ENCODE results near the gene CFTR.
A peak's percentile ranks its signal among the peaks of the same experiment; 100 is the strongest.
"Not testable (repeated sequence)": the region's sequence is repeated elsewhere in the genome, so short reads cannot be mapped to it uniquely, and the experiment has no call there.

Gene CFTR

DNA sequence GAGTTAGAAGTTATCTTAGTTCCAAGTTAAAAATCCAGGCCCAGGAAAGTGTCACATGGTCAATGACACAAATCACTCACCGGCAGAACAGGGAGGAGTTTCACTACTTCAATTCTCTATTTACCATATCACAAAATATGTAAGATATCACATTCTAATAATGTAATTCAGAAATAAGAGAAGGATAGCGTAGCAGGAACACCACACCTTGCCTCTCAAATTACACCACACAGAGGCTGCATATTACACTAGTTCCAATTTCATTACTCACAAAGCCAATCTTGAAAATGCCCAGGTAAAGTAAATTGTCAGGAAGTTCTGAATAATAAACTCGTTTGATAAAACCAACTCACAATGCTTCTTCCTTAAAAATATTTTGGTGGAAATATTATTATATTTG lies 224.2 kb downstream of the CFTR start:
- no peak for DNase-seq (ENCODE audit: low spot score in 2 of 2)
- H3K36me3 Mint-ChIP-seq, result no peaks in the 10 kb centered on the region

DNA sequence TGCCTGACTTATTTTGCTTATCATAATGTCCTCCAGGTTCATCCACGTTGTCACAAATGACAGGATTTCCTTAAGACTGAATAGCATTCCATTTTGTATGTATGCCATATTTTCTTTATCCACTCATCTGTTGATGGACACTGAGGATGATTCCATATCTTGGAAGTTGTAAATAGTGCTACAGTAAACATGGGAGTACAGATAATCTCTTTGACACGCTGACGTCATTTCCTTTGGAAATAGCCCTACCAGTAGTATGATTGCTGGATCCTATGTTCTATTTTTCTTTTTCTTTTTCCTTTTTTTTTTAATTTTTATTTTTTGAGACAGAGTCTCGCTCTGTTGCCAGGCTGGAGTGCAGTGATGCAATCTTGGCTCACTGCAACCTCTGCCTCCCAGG lies 225.8 kb downstream of the CFTR start:
- H3K36me3 Mint-ChIP-seq, result no peaks in the 10 kb centered on the region
- ATAC-seq, result no peak
- no peaks in the 10 kb centered on the region for H3K4me1 Mint-ChIP-seq
- no peak overlapping the region for H3K4me3 Mint-ChIP-seq
- no peak for DNase-seq (ENCODE audit: low spot score in 2 of 2)
- peaks cover 5% of the 10 kb centered on the region for H3K9me3 Mint-ChIP-seq
- H3K27ac Mint-ChIP-seq, result no peak overlapping the region

More for the DNA sequence above, 224.2 kb downstream of the CFTR start:
- no peak overlapping the region for H3K27ac Mint-ChIP-seq
- no peak for ATAC-seq
- H3K9me3 Mint-ChIP-seq, result peaks cover 5% of the 10 kb centered on the region
- no peaks in the 10 kb centered on the region for H3K4me1 Mint-ChIP-seq
- H3K4me3 Mint-ChIP-seq, result no peak overlapping the region

DNA sequence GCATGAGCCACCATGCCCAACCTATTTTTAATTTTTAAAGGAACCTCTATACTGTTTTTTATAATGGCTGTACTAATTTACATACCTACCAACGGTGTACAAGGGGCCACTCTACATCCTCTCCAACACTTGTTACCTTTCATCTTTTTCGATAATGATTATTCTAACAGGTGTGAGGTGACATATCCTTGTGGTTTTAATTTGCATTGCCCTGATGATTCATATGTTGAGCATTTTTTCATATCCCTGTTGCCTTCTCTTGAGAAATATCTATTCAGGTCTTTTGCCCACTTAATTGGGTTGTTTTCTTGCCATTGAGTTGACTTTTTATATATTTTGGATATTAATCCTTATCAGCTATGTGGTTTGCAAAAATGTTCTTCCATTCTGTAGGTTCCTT lies 226.4 kb downstream of the CFTR start:
- DNase-seq (ENCODE audit: low spot score in 2 of 2), result no peak
- no peaks in the 10 kb centered on the region for H3K4me1 Mint-ChIP-seq
- no peaks in the 10 kb centered on the region for H3K36me3 Mint-ChIP-seq
- H3K27ac Mint-ChIP-seq, result no peak overlapping the region
- peaks cover 5% of the 10 kb centered on the region for H3K9me3 Mint-ChIP-seq
- H3K4me3 Mint-ChIP-seq, result no peak overlapping the region
- no peak for ATAC-seq

DNA sequence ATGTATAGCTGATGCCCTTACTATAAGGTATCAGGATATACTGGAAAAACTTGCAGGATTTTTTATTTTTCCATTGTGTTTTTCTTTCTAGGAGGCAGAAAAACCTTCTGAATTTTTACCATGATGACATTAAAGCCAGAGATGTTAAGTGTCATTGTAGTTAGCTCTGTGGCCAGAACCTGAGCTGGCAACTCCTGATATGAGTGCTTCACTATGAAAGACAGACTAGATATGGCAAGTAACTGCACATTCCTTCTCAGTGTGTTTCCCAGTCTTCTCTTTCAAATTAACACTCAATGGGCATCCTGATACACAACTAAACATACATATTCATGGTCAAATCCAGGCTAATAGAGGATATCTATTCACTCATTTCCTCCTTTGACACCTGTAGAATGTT lies 227.3 kb downstream of the CFTR start:
- Mint-ChIP-seq H3K36me3 (no peaks in the 10 kb centered on the region), H3K4me3 (no peak overlapping the region), H3K4me1 (no peaks in the 10 kb centered on the region), H3K9me3 (peaks cover 5% of the 10 kb centered on the region), H3K27ac (no peak overlapping the region)
- ATAC-seq (no peak), DNase-seq (ENCODE audit: low spot score in 2 of 2) (no peak)

DNA sequence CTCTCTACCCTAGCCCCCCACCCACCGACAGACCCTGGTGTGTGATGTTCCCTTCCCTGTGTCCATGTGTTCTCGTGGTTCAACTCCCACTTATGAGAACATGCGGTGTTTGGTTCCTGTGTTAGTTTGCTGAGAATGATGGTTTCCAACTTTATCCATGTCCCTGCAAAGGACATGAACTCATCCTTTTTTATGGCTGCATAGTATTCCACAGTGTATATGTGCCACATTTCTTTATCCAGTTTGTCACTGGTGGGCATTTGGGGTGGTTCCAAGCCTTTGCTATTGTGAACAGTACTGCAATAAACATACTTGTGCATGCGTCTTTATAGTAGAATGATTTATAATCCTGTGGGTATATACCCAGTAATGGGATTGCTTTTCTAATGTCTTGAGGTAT lies 228.3 kb downstream of the CFTR start:
- not testable (repeated sequence) for H3K27ac Mint-ChIP-seq; H3K36me3 Mint-ChIP-seq; ATAC-seq; DNase-seq (ENCODE audit: low spot score in 2 of 2); H3K4me1 Mint-ChIP-seq; H3K4me3 Mint-ChIP-seq; H3K9me3 Mint-ChIP-seq

DNA sequence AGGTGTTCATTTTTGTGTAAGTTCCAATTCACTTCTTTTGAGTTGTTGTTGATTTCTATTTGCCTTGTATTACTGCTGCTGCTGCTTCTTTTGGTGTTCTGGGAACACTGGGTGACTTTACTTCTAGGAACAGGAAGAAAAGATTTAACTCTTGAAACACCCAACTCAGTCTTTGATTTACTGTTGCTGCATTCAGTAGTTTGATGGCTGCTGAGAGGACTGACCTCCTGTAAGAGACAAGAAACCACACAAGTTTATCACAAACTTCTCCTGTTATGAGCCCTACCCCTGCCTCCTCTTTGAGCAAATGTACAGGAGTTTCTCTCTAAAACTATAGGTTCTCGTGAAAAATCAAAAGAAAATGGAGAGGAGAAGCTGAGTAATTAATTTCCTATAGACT lies 231.7 kb downstream of the CFTR start:
- Mint-ChIP-seq H3K4me3 (no peak overlapping the region), H3K36me3 (no peaks in the 10 kb centered on the region), H3K27ac (no peak overlapping the region), H3K9me3 (peaks cover 3% of the 10 kb centered on the region), H3K4me1 (no peaks in the 10 kb centered on the region)
- DNase-seq (ENCODE audit: low spot score in 2 of 2) (no peak), ATAC-seq (no peak)

DNA sequence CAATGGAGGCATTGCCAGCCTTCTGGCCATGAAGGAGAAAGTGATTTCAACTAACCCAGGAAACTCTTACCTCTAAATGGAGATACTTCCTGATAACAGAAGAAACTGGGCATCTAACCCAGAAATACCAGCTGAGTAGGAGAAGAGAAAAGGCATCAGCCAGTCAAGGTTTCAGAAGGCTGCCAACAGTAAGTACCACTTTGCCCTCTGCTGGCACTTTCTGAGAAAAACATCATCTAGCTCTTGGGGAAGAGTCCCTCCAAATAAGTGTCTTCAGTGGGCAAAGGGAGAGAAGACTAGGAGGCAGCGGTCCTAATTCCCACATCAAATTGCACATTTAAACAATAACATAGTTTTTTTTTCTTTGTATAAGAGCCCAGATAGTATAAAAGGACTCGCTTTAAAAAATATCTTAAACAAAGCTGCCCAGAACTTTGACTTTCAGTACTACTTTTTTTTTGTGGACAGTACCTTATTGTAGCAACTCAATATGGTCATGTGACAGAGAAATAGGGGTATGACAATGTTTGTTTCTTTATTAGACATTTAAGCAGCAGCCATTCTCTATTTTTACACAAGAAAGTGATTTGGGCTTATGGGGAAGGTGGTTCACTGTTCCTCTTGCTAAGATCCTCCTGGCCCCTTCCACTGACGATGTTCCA lies 236.1 kb downstream of the CFTR start:
- H3K4me1 Mint-ChIP-seq, result no peaks in the 10 kb centered on the region
- DNase-seq (ENCODE audit: low spot score in 2 of 2), result no peak
- ATAC-seq, result no peak
- no peaks in the 10 kb centered on the region for H3K36me3 Mint-ChIP-seq
- no peak overlapping the region for H3K27ac Mint-ChIP-seq
- H3K9me3 Mint-ChIP-seq, result no peaks in the 10 kb centered on the region
- no peak overlapping the region for H3K4me3 Mint-ChIP-seq

DNA sequence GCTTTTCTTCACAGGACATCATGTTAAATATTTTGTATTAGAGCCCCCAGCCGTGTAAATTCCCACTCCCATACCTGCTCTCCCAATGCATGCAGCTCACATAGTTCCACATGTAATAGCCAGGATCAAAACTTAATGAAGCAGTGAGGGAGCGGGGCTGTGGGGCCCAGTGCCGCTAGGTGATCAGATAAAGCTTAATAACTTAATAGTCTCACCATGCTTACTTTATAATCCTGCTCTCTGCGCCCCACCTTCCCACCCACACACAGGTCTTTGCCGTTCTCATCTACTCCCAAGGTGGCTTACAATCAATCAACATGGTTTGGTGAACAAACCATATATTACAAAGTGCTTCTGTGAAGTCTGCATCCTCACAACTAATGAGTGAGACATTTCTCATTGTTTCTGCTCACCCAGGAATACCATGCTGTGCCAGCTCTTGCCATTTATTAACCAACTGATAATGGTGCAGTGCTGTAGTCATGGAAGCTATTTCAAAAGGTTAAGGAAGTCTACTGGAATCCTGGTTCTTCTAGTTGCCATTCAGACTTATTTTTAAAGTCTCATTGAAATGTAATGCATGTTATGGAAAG lies 237.0 kb downstream of the CFTR start:
- no peaks in the 10 kb centered on the region for H3K36me3 Mint-ChIP-seq
- ATAC-seq (peak; percentile 31), DNase-seq (ENCODE audit: low spot score in 2 of 2) (no peak)
- H3K9me3 Mint-ChIP-seq, result no peaks in the 10 kb centered on the region
- H3K4me3 Mint-ChIP-seq, result no peak overlapping the region
- no peaks in the 10 kb centered on the region for H3K4me1 Mint-ChIP-seq
- no peak overlapping the region for H3K27ac Mint-ChIP-seq

DNA sequence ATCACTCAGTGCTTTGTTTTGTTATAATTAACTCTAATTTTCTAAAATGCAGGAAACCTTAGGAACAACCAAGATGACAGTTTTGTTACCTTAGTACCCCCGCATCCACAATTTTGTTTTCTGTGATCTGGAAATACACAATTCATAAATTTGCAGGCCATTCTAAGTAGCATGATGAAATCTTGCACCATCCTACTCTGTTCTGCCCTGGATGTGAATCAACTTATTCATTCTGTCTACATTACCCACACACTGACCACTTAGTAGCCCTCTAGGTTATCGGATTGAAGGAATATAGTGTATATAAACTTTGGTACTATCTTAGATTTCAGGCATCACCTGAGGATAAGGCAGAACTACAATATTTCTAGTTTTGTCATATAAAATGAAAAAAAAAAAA lies 237.5 kb downstream of the CFTR start:
- no peak for ATAC-seq
- Mint-ChIP-seq H3K4me1 (no peaks in the 10 kb centered on the region), H3K4me3 (no peak overlapping the region), H3K9me3 (no peaks in the 10 kb centered on the region), H3K36me3 (no peaks in the 10 kb centered on the region), H3K27ac (no peak overlapping the region)
- DNase-seq (ENCODE audit: low spot score in 2 of 2), result no peak

Measured in stimulated activated effector memory CD8-positive, alpha-beta T cell treated with anti-CD3 and anti-CD28 coated beads, Interleukin-12 subunit alpha, Interleukin-12 subunit beta, amount 100 ng/mL, for 72 hours (primary cell).